Stimulated activated CD8-positive, alpha-beta memory T cell treated with anti-CD3 and anti-CD28 coated beads, Interleukin-12 subunit alpha, Interleukin-12 subunit beta, amount 100 ng/mL, for 1 hour (primary cell): ENCODE measurements around the gene DUOXA2.
"Not testable (repeated sequence)": the region's sequence is repeated elsewhere in the genome, so short reads cannot be mapped to it uniquely, and the experiment has no call there.

ENCODE experiments used
- DNase-seq: peaks from one replicate; pipeline ENCODE4 v3.0.0-alpha.2; 2020; ENCODE audit warnings: low read depth

The DUOXA2 gene

GRCh38 chr15:45114076-45114750 is at the start of gene DUOXA2, which contains the start of gene DUOX2:
Gene DUOXA2 (plus strand): TSS chr15:45114326. CDS start chr15:45114606, 280 bp downstream.
Gene DUOX2 (minus strand): TSS chr15:45114172. CDS start chr15:45113411, 761 bp downstream.
- DNase-seq: no peak

- no peak for DNase-seq
Measured at GRCh38 chr15:45064386-45064785, 49.7 kb upstream of the DUOXA2 start.

- not testable (repeated sequence) for DNase-seq
Measured at GRCh38 chr15:45069942-45070360, 44.2 kb upstream of the DUOXA2 start.

GRCh38 chr15:45073602-45074001 is 40.5 kb upstream of the DUOXA2 start:
- DNase-seq: not testable (repeated sequence)

- DNase-seq: not testable (repeated sequence)
Measured at GRCh38 chr15:45075440-45076320, 38.4 kb upstream of the DUOXA2 start.

GRCh38 chr15:45077391-45077790 is 36.7 kb upstream of the DUOXA2 start:
- not testable (repeated sequence) for DNase-seq

- not testable (repeated sequence) for DNase-seq
Measured at GRCh38 chr15:45079201-45079600, 34.9 kb upstream of the DUOXA2 start.

GRCh38 chr15:45079628-45080246 is 34.4 kb upstream of the DUOXA2 start:
- DNase-seq: not testable (repeated sequence)

GRCh38 chr15:45080593-45080992 is 33.5 kb upstream of the DUOXA2 start:
- not testable (repeated sequence) for DNase-seq

GRCh38 chr15:45082412-45082811 is 31.7 kb upstream of the DUOXA2 start:
- DNase-seq: not testable (repeated sequence)

GRCh38 chr15:45083223-45083622 is 30.9 kb upstream of the DUOXA2 start:
- DNase-seq: no peak

GRCh38 chr15:45084163-45084562 is 30.0 kb upstream of the DUOXA2 start:
- DNase-seq: no peak

- no peak for DNase-seq
Measured at GRCh38 chr15:45087513-45087912, 26.6 kb upstream of the DUOXA2 start.

- DNase-seq: no peak
Measured at GRCh38 chr15:45088801-45089711, 25.1 kb upstream of the DUOXA2 start.

- DNase-seq: no peak
Measured at GRCh38 chr15:45089712-45090373, 24.3 kb upstream of the DUOXA2 start.

GRCh38 chr15:45091161-45091560 is 23.0 kb upstream of the DUOXA2 start:
- no peak for DNase-seq

- no peak for DNase-seq
Measured at GRCh38 chr15:45091576-45091975, 22.6 kb upstream of the DUOXA2 start.

GRCh38 chr15:45093013-45093412 is 21.1 kb upstream of the DUOXA2 start:
- DNase-seq: no peak

GRCh38 chr15:45093622-45094357 is 20.3 kb upstream of the DUOXA2 start:
- no peak for DNase-seq

- no peak for DNase-seq
Measured at GRCh38 chr15:45094358-45094730, 19.8 kb upstream of the DUOXA2 start.
